Lower lobe of right lung (tissue), 2 donors: Measurements from ENCODE around the gene DSP. TPM values are rescaled to one million over a fixed set of nuclear protein-coding genes. Genes with fewer than 3 reads are reported as not detected.

ENCODE experiments used
- ATAC-seq, 2 donors: fragments of 200-7000 bp; cut with Tn5 transposase; one replicate each; pipeline ENCODE4 v1.9.1; 2020 to 2022; ENCODE audit warnings: mild to moderate bottlenecking in 2 of 2, moderate library complexity in 2 of 2
- DNase-seq: peaks from one replicate; pipeline ENCODE4 v3.0.0-alpha.2; 2020
- H3K27ac ChIP-seq: fragments of 200-600 bp; one replicate; pipeline ENCODE4 v1.8.0; 2022
- H3K27me3 ChIP-seq: fragments of 200-600 bp; one replicate; pipeline ENCODE4 v1.8.0; 2022; ENCODE audit warnings: low read depth
- H3K36me3 ChIP-seq: fragments of 200-600 bp; one replicate; pipeline ENCODE4 v1.8.0; 2022; ENCODE audit warnings: mild to moderate bottlenecking
- H3K4me1 ChIP-seq: fragments of 200-600 bp; one replicate; pipeline ENCODE4 v1.8.0; 2022
- H3K4me3 ChIP-seq: fragments of 200-600 bp; one replicate; pipeline ENCODE4 v1.8.0; 2022; ENCODE audit warnings: mild to moderate bottlenecking
- H3K9me3 ChIP-seq: fragments of 200-600 bp; one replicate; pipeline ENCODE4 v1.8.0; 2022
- intact Hi-C: fragments of 100-400 bp; cut with DNase I; formaldehyde crosslinking; loops from one replicate; pipeline ENCODE4 v1.11.0; 2022
- total RNA-seq: library from RNA; stranded (reverse); fragmentation: NEBNext Ultra II Directional; extraction: Animal tissue kit (Norgen Biotek cat#: 25700); gene quantifications from one replicate; pipeline ENCODE4 v1.2.1, GENCODE V29; 2021
- TF ChIP-seq, protein P1 (sequence below): fragments of 200-600 bp; IDR thresholded peaks from one replicate; pipeline ENCODE4 v1.8.0; 2022; ENCODE audit warnings: antibody characterized with exemption, mild to moderate bottlenecking
- donor health status: DM: no; HTN: yes; CAD: no; lungs with severe emphysema.

The DSP gene
- total RNA-seq, 1 donor from 2014 or later: 22.8 TPM

GRCh38 chr6:7543789-7544424 is 2.4 kb downstream of the DSP start:
- ATAC-seq: no peak
- Histone ChIP-seq H3K27ac (no peak overlapping the region), H3K4me1 (peaks cover 26% of the 10 kb centered on the region), H3K9me3 (no peaks in the 10 kb centered on the region), H3K27me3 (peaks cover 64% of the 10 kb centered on the region), H3K36me3 (no peaks in the 10 kb centered on the region), H3K4me3 (no peak overlapping the region)
- TF ChIP-seq, protein P1, sequence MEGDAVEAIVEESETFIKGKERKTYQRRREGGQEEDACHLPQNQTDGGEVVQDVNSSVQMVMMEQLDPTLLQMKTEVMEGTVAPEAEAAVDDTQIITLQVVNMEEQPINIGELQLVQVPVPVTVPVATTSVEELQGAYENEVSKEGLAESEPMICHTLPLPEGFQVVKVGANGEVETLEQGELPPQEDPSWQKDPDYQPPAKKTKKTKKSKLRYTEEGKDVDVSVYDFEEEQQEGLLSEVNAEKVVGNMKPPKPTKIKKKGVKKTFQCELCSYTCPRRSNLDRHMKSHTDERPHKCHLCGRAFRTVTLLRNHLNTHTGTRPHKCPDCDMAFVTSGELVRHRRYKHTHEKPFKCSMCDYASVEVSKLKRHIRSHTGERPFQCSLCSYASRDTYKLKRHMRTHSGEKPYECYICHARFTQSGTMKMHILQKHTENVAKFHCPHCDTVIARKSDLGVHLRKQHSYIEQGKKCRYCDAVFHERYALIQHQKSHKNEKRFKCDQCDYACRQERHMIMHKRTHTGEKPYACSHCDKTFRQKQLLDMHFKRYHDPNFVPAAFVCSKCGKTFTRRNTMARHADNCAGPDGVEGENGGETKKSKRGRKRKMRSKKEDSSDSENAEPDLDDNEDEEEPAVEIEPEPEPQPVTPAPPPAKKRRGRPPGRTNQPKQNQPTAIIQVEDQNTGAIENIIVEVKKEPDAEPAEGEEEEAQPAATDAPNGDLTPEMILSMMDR: no peak
- intact Hi-C loops: no loop called here
- DNase-seq: no peak

GRCh38 chr6:7544597-7544996 is 3.1 kb downstream of the DSP start:
- no peaks in the 10 kb centered on the region for H3K36me3 ChIP-seq
- DNase-seq (no peak), ATAC-seq (no peak)
- intact Hi-C loops: no loop called here
- H3K9me3 ChIP-seq: no peaks in the 10 kb centered on the region
- no peak overlapping the region for H3K27ac ChIP-seq
- H3K4me1 ChIP-seq: peaks cover 26% of the 10 kb centered on the region
- peaks cover 60% of the 10 kb centered on the region for H3K27me3 ChIP-seq
- TF ChIP-seq, protein P1: no peak
- H3K4me3 ChIP-seq: no peak overlapping the region

- peaks cover 58% of the 10 kb centered on the region for H3K27me3 ChIP-seq
- H3K27ac ChIP-seq: no peak overlapping the region
- ATAC-seq (no peak), DNase-seq (no peak)
- peaks cover 25% of the 10 kb centered on the region for H3K4me1 ChIP-seq
- no peaks in the 10 kb centered on the region for H3K9me3 ChIP-seq
- TF ChIP-seq, protein P1: no peak
- no peaks in the 10 kb centered on the region for H3K36me3 ChIP-seq
- intact Hi-C loops: no loop called here
- H3K4me3 ChIP-seq: no peak overlapping the region
Observed at GRCh38 chr6:7545316-7546019, 4.0 kb downstream of the DSP start.

- TF ChIP-seq, protein P1: no peak
- DNase-seq (no peak), ATAC-seq (no peak)
- Histone ChIP-seq H3K9me3 (no peaks in the 10 kb centered on the region), H3K27ac (no peak overlapping the region), H3K4me3 (no peak overlapping the region), H3K4me1 (peaks cover 20% of the 10 kb centered on the region), H3K36me3 (no peaks in the 10 kb centered on the region), H3K27me3 (peaks cover 53% of the 10 kb centered on the region)
- intact Hi-C loops: no loop called here
Observed at GRCh38 chr6:7546020-7546369, 4.5 kb downstream of the DSP start.

GRCh38 chr6:7546383-7546782 is 4.9 kb downstream of the DSP start:
- DNase-seq (no peak), ATAC-seq (no peak)
- no peaks in the 10 kb centered on the region for H3K36me3 ChIP-seq
- H3K27ac ChIP-seq: no peak overlapping the region
- TF ChIP-seq, protein P1: no peak
- intact Hi-C loops: no loop called here
- peaks cover 16% of the 10 kb centered on the region for H3K4me1 ChIP-seq
- H3K27me3 ChIP-seq: peaks cover 53% of the 10 kb centered on the region
- H3K9me3 ChIP-seq: no peaks in the 10 kb centered on the region
- no peak overlapping the region for H3K4me3 ChIP-seq
